Progenitor cell of endocrine pancreas (in vitro differentiated cells): ENCODE data around the gene TMEM59L. TPM values are rescaled to one million over a fixed set of nuclear protein-coding genes. Genes with fewer than 3 reads are reported as not detected.

Experiments used
- DNase-seq: peaks from one replicate; pipeline ENCODE4 v3.0.0; 2021; ENCODE audit warnings: low spot score; ENCODE audit not compliant: unreplicated experiment
- H3K27ac Mint-ChIP-seq: 2 replicates; pipeline ENCODE4 v1.8.0; 2021; ENCODE audit warnings: mild to moderate bottlenecking, moderate library complexity, mixed read lengths
- H3K27me3 Mint-ChIP-seq: 2 replicates; pipeline ENCODE4 v1.8.0; 2021; ENCODE audit warnings: mixed read lengths
- H3K36me3 Mint-ChIP-seq: 2 replicates; pipeline ENCODE4 v1.8.0; 2022; ENCODE audit warnings: mixed read lengths; ENCODE audit not compliant: insufficient read depth
- H3K4me1 Mint-ChIP-seq: 2 replicates; pipeline ENCODE4 v1.8.0; 2021; ENCODE audit warnings: low read depth, mixed read lengths
- H3K4me3 Mint-ChIP-seq: 2 replicates; pipeline ENCODE4 v1.8.0; 2021; ENCODE audit warnings: low read depth, mild to moderate bottlenecking, moderate library complexity, mixed read lengths
- H3K9me3 Mint-ChIP-seq: 2 replicates; pipeline ENCODE4 v1.8.0; 2021; ENCODE audit warnings: low read depth, mixed read lengths
- CTCF ChIP-seq: fragments of 200-600 bp; sonication (generic); IDR thresholded peaks from one replicate; pipeline ENCODE4 v1.5.0; 2021; ENCODE audit warnings: antibody characterized with exemption, mild to moderate bottlenecking; ENCODE audit not compliant: unreplicated experiment
- total RNA-seq: library from RNA; stranded (reverse); gene quantifications from 2 replicates; pipeline ENCODE4 v1.2.1, GENCODE V29; 2021

TMEM59L gene
- total RNA-seq, 1 donor from 2014 or later, result 6.4 TPM

GRCh38 chr19:18601875-18602274 lies 10.8 kb upstream of the TMEM59L start:
- DNase-seq, result no peak
- peaks cover 4% of the 10 kb centered on the region for H3K4me1 Mint-ChIP-seq
- H3K36me3 Mint-ChIP-seq, result no peaks in the 10 kb centered on the region
- TF ChIP-seq CTCF, result no peak
- H3K4me3 Mint-ChIP-seq, result no peak overlapping the region
- peaks cover 61% of the 10 kb centered on the region for H3K27me3 Mint-ChIP-seq
- no peaks in the 10 kb centered on the region for H3K9me3 Mint-ChIP-seq
- H3K27ac Mint-ChIP-seq, result no peak overlapping the region

DNA sequence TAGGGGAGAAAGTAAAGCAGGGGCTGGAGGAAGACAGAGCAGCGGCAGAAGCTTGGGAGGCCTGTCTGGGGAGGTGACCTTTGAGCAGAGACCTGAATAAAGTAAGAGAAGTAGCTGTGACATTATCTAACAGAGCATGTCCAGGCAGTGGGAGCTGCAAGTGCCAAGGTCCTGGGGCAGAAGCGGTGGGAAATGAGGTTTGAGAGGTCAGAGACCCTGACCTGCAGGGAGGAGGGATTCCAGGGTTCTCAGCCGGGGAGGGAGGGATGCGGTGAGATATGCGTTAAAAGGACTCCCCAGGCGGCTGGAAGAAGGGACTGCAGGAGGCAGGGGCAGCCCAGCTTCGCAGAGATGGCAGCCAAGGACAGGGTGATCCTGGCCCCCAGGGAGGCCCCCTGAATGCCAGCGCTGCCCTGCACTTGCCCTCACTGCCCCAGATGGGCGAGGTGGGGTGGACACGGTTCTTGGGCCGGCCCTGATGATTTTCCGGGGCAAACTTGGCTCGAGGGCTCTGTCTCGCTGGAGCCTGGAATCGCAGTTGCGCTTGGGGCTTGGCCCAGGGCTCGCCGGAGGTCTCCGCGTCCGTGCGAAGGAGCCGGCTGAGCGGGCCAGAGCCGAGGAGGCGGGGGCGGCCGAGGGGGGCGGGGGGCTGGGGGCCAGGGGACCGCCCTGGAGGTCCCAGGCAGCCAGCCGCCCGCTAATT lies 9.3 kb upstream of the TMEM59L start:
- H3K9me3 Mint-ChIP-seq, result no peaks in the 10 kb centered on the region
- H3K27me3 Mint-ChIP-seq, result peaks cover 68% of the 10 kb centered on the region
- no peak for DNase-seq
- no peaks in the 10 kb centered on the region for H3K36me3 Mint-ChIP-seq
- no peak overlapping the region for H3K4me3 Mint-ChIP-seq
- peak; percentile 35 for TF ChIP-seq CTCF
- peak overlapping the region; percentile 4 for H3K27ac Mint-ChIP-seq
- peaks cover 4% of the 10 kb centered on the region for H3K4me1 Mint-ChIP-seq

DNA sequence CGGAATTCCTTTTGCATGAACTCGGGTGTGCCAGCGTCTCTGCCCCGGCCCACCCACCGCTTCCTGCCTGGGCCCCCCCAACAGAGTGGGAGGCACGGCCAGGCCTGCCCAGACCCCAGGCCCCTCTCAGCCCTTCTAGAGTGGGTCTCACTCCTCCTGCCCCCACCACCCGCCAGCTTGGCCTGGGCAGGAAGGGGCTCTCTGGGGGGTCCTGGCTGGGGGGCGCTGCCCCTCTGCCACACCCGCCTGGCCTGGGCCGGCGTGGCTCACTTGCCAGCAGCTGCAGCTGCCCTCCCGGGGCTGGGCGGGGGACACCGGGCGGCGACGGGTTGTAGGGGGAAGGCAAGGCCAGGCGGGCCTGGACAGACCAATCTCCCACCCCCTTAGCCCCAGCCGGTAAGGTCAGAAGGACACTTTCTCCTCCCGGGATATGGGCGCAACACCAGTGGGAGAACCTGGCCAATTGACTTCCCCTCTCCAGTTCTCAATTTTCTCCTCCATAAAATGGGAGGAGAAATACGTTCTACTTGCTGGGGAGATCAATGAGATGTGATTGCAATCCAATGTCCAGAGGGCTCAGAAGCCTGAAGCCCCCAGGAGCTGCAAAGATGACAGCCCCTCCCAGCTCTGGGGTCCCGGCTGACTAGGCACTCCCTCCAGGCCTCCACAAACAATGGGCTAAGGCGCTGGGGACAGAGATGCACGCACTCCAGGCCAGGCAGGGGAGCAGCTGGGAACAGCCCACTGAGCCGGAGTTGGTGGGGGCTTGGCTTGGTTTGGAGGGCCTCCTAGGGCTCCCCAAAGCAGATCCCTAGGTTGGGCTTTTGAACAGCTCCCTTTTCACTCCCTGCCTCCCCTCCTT lies 8.5 kb upstream of the TMEM59L start:
- H3K4me1 Mint-ChIP-seq, result peaks cover 8% of the 10 kb centered on the region
- no peak for DNase-seq
- H3K27ac Mint-ChIP-seq, result no peak overlapping the region
- no peak overlapping the region for H3K4me3 Mint-ChIP-seq
- H3K36me3 Mint-ChIP-seq, result no peaks in the 10 kb centered on the region
- H3K27me3 Mint-ChIP-seq, result peaks cover 68% of the 10 kb centered on the region
- no peaks in the 10 kb centered on the region for H3K9me3 Mint-ChIP-seq
- no peak for TF ChIP-seq CTCF

DNA sequence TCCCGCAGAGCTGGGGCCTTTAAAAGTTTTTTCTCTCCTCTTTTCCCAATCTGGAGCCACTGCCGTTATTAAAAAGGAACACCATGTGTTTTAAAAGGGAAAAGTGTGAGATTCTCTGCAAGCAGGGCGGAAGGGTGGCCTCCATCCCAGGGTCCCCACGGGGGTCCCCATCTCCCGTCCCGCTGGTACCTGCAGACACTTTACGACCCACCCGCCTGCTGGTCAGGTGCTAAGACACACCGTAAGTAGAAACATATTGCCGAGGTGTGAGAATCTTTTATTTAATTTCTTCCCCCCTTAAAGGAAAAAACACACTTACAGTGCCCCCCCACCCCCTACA lies 7.9 kb upstream of the TMEM59L start:
- Mint-ChIP-seq H3K27ac (no peak overlapping the region), H3K27me3 (peaks cover 67% of the 10 kb centered on the region), H3K36me3 (no peaks in the 10 kb centered on the region), H3K4me3 (no peak overlapping the region), H3K4me1 (peaks cover 13% of the 10 kb centered on the region), H3K9me3 (no peaks in the 10 kb centered on the region)
- no peak for DNase-seq
- TF ChIP-seq CTCF, result no peak

DNA sequence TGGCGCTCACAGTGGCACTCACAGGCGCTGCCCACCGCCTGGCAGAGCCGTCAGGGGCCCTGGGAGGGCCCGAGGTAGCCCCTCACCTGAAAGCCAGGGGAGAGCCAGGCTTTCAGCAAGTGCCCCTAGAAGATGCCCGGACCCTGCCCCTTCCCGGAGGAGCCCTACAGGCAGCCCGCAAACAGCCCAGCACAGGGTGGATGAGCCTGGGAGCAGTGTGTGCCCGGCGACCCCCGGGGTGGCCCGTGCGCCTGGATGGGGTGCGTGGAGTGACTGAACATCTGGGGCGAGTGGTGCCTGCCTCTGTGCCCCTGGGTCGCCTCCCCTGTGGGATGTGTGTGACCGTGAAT lies 7.5 kb upstream of the TMEM59L start:
- no peaks in the 10 kb centered on the region for H3K9me3 Mint-ChIP-seq
- H3K27ac Mint-ChIP-seq, result no peak overlapping the region
- H3K4me1 Mint-ChIP-seq, result peaks cover 16% of the 10 kb centered on the region
- H3K4me3 Mint-ChIP-seq, result no peak overlapping the region
- H3K27me3 Mint-ChIP-seq, result peaks cover 64% of the 10 kb centered on the region
- DNase-seq, result no peak
- no peak for TF ChIP-seq CTCF
- H3K36me3 Mint-ChIP-seq, result no peaks in the 10 kb centered on the region
